Measurements from ENCODE around the gene CCDC148.

Gene CCDC148

DNA sequence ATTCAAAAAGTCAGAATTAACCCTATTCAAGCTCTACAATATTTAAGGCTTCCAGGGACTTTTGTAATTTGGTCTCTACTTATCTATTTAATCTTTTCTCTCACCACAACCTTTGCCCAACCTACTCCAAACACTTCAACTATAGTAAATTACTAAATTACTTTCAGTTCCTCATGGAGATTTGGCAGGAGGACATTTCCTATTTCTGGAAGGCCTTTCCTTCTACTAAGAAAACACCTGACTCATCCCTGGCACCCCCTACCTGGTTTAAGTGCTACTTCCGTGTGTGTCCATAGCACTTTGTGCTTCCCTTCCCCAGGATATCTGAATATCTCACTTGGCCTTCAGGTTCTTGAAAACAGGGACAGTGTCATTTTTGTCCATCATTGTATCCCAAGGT is 258.6 kb downstream of the CCDC148 start:
- no peaks in the 10 kb centered on the region for H3K9me3 ChIP-seq
- TF ChIP-seq, protein P1, sequence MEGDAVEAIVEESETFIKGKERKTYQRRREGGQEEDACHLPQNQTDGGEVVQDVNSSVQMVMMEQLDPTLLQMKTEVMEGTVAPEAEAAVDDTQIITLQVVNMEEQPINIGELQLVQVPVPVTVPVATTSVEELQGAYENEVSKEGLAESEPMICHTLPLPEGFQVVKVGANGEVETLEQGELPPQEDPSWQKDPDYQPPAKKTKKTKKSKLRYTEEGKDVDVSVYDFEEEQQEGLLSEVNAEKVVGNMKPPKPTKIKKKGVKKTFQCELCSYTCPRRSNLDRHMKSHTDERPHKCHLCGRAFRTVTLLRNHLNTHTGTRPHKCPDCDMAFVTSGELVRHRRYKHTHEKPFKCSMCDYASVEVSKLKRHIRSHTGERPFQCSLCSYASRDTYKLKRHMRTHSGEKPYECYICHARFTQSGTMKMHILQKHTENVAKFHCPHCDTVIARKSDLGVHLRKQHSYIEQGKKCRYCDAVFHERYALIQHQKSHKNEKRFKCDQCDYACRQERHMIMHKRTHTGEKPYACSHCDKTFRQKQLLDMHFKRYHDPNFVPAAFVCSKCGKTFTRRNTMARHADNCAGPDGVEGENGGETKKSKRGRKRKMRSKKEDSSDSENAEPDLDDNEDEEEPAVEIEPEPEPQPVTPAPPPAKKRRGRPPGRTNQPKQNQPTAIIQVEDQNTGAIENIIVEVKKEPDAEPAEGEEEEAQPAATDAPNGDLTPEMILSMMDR (IDR thresholded peaks at IDR 0.05; ENCODE audit: low read depth, low read length), result no peak
- no peaks in the 10 kb centered on the region for H3K36me3 ChIP-seq
- no peak overlapping the region for H3K4me3 ChIP-seq (ENCODE audit: low read depth, low read length)
- no peak for DNase-seq
- peaks cover 3% of the 10 kb centered on the region; the same call in 1 of the 2 replicates for H3K4me1 ChIP-seq
- H3K27me3 ChIP-seq, result no peaks in the 10 kb centered on the region

DNA sequence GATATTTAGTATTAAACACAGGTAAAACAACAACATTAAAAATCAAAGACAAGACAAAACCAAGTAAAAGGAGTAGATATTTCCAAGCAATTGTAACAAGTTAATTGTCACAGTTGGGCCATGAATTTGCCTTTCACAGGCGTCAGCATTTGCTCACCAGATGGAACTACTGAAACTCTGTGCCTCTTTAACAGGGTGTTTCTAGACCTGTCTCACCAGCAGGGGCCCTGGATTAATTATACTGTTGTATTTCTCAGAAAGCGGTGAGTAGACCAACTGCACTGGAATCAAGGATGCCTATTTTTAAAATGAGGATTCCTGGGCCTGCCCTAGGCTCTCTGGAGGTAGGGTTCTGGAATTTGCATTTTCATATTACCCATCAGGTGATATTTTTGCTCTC is 262.3 kb downstream of the CCDC148 start:
- TF ChIP-seq, protein P1 (IDR thresholded peaks at IDR 0.05; ENCODE audit: low read depth, low read length), result no peak
- no peak for DNase-seq
- Histone ChIP-seq H3K36me3 (no peaks in the 10 kb centered on the region), H3K27me3 (no peaks in the 10 kb centered on the region), H3K9me3 (no peaks in the 10 kb centered on the region), H3K4me1 (no peaks in the 10 kb centered on the region; the same call in 1 of the 2 replicates), H3K4me3 (ENCODE audit: low read depth, low read length) (no peak overlapping the region)

DNA sequence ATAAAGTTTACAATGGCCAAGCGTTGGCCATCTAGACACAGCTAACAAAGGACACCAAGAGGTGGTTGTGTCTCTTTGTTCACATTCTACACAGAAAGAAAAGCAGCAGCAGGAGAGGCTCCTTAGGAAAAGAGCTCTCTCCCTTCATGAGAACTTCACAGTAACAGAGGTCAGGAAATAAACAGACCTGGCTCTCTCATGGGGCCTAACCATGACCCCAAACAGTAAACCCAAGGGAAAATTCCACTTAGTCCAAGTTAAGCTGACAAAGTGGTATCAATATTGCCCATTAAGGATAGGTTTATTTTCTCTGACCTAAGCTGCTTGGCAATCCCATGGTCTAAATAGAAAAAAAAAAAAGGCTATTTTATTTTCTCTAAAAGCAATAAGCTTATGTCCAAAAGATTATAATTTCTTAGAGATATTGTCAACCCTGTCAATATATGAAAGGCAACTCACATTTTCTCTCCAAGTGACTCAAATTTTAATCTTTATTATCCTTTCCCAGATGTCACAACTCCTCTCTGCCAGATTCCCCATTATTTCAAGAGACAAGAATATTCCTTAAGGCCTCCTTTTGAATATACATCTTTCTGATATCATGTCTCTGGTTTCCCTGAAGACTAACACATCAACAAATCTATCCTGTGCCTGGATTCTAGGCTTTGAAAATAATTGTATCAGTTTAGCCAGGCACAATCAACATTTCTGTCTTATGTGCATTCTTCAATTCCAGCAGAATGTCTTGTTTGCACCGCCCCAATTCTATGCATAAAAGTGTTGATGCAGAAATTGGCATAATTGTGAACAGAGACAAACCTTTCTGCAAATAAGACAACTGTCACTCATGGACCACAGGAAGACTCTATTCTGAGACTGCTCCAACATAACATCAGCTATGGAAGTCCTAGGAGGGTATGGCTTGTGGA is 263.8 kb downstream of the CCDC148 start:
- H3K27me3 ChIP-seq, result no peaks in the 10 kb centered on the region
- TF ChIP-seq, protein P1 (IDR thresholded peaks at IDR 0.05; ENCODE audit: low read depth, low read length), result no peak
- no peaks in the 10 kb centered on the region; the same call in 1 of the 2 replicates for H3K4me1 ChIP-seq
- H3K9me3 ChIP-seq, result no peaks in the 10 kb centered on the region
- no peak for DNase-seq
- H3K36me3 ChIP-seq, result no peaks in the 10 kb centered on the region
- no peak overlapping the region for H3K4me3 ChIP-seq (ENCODE audit: low read depth, low read length)

DNA sequence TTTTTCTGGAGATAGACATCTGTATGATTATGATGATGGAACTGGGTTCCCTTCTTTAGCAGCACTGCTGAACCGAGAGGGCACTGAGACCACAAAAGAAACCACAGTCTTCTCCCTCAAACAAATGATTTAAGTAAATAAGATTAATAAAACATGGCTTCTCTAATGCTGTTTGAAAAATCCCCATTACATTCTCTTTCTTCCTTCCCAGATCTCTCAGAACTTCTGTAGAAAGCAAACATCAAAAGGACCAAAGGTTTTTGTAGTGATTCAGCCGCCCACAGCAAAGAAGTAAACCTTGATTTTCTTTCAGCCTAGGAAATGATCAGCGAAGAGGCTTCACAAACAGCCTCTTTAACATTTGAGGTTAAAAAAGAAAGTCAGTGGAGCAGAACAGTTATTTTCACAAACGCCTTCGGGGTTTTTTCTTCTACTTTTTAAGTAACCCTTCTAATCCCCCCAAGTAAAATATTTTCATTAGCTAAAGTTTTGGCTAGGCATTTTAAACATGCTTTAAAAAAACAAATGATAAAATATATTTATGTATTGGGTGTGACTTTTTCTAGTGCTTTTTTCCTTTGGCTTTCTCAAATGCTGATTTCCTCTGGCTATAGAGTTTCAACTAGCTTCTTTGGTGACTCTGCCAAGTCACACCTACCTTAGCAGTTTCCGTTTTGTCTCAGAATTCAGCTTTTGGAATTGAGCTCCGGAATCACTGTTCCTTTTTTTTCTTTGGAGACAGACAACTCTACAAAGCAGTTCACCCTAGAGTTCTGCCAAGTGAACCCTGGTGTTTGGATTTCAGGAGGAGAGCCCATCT is 265.3 kb downstream of the CCDC148 start:
- no peak overlapping the region for H3K4me3 ChIP-seq (ENCODE audit: low read depth, low read length)
- H3K27me3 ChIP-seq, result no peaks in the 10 kb centered on the region
- H3K4me1 ChIP-seq, result no peaks in the 10 kb centered on the region; the same call in 1 of the 2 replicates
- DNase-seq, result no peak
- H3K9me3 ChIP-seq, result no peaks in the 10 kb centered on the region
- TF ChIP-seq, protein P1 (IDR thresholded peaks at IDR 0.05; ENCODE audit: low read depth, low read length), result no peak
- no peaks in the 10 kb centered on the region for H3K36me3 ChIP-seq

DNA sequence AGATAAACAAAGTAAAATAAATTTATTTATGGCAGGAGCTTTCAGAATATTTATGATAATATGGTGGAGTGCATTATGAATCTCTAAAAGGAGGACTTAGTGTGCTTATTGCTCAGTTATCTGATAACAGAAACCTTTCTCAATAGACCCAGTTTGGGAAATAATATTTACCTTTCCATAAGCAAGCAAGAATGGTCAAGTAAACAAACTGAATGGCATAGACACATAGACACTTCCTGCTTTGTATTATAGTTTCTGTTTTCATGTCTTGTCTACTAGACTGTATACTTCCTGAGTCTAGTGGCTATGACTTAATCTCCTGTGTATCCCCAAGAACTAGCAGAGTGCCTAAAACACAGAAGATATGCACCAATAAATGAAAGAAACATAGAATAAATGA is 267.0 kb downstream of the CCDC148 start:
- no peak for DNase-seq
- H3K36me3 ChIP-seq, result no peaks in the 10 kb centered on the region
- TF ChIP-seq, protein P1 (IDR thresholded peaks at IDR 0.05; ENCODE audit: low read depth, low read length), result no peak

More for the DNA sequence above, 267.0 kb downstream of the CCDC148 start:
- H3K9me3 ChIP-seq, result no peaks in the 10 kb centered on the region
- no peaks in the 10 kb centered on the region; the same call in 1 of the 2 replicates for H3K4me1 ChIP-seq
- no peak overlapping the region for H3K4me3 ChIP-seq (ENCODE audit: low read depth, low read length)
- H3K27me3 ChIP-seq, result no peaks in the 10 kb centered on the region

Data from BE2C (cell line).